HG03432 (cell line): ENCODE measurements around the gene ASIC2.

Source experiments
- ATAC-seq: cut with Tn5 transposase; IDR thresholded peaks from one replicate; pipeline ENCODE4 v1.9.1; 2021; ENCODE audit warnings: mild to moderate bottlenecking, moderate library complexity; ENCODE audit not compliant: unreplicated experiment

The ASIC2 gene

DNA sequence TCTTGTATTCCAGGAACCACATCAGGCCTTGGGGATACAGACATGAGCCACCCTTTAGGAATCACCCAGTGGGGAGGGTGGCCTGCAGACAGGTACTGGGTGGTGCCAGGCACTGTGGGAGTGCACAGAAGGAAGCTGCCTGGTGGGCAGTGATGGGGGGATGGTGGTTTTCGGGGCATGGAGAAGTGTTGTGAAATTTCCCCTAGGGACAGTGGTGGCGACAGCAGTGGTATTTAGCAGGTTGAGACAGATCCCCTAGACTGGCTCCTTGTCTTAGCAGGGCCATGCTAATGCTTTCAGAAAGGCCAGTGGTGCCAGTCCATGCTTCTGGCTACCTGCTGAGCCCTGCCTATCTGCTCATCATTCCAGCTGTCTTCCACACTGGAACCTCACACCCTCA is 171.8 kb downstream of the ASIC2 start:
- no peak for ATAC-seq

GRCh38 chr17:33120103-33120502 is 173.0 kb downstream of the ASIC2 start:
- no peak for ATAC-seq

- no peak for ATAC-seq
Measured at GRCh38 chr17:33118391-33119075, 174.6 kb downstream of the ASIC2 start.

DNA sequence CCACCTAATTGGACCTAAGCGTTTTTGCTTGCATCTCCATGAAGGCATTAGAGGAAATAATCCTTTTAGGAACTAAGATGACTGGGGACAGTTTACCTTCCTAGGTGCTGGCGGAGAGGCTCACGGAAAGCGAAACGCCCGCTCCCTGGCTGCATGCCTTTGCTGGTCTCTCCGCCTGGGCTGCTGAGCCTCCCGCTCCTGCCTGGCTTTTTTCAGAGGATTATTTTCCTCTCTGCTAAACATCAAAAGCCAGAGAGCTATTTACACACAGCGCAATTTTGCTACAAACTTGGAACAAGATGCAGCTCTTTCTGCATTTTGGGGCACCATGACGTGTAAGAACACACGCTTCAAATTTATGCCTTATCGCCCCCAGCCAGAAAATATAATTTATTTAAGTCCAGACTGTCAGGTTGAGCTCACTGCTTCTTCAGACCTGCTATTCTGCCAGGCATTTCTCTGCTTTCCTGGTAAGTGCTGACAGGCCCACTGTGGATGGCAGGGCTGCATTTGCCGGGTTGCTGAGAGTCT is 177.0 kb downstream of the ASIC2 start:
- no peak for ATAC-seq

DNA sequence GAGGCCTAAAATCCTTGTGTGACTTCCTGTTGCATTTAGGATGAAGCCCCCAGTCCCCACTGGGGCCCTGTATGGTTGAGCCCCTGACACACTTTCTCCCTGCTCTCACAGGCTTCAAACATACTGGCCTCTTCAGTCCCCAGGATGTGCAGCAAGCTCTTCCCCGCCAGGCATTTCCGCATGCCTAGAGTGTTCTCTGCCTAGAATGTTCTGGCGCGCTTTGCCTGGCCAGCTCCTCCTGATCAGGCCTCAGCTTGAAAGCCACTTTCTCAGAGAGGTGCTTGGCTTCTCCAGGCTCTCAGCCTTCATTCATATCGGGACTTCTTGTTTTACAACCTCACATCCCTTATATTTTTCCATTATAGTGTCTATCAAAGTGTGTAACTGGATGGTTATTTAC is 177.7 kb downstream of the ASIC2 start:
- ATAC-seq, result no peak

- ATAC-seq, result no peak
Measured at GRCh38 chr17:33113991-33114370, 179.1 kb downstream of the ASIC2 start.

- no peak for ATAC-seq
Measured at GRCh38 chr17:33113276-33113990, 179.7 kb downstream of the ASIC2 start.

- no peak for ATAC-seq
Measured at GRCh38 chr17:33112763-33113162, 180.3 kb downstream of the ASIC2 start.

DNA sequence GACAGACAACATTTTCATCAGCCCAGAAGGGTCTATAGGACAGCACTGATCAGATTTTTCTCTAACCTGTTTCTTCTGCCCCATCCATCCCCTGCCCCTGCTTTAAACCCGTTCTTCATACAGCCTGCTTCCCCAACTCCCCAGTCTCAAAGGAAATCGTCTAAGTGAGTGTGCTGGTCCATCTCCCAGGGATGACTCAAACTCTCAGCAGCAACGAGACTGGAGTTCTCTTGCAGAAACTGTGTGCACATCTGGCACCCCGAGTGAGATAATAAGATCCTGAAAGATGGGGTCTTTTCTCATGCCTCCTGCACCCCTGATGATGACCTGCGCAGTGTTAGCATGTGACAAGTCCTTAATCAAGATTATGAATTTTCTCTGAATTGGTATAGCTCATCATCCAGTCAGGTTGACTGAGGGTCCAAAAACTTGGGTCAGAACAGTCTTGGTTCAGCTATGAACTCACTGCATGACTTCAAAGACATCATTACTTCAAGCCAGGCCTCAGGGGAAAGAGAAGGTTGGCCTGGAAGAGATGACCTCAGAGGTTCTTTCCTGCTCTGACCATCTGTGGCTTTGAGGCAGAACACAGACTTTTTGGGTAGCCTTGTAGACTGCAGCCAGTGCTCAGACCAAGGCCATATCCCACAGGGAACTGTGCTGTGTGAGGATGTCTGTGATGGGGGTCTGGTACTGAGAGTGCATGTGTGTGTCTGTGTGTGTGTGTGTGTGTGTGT is 183.6 kb downstream of the ASIC2 start:
- ATAC-seq, result no peak

DNA sequence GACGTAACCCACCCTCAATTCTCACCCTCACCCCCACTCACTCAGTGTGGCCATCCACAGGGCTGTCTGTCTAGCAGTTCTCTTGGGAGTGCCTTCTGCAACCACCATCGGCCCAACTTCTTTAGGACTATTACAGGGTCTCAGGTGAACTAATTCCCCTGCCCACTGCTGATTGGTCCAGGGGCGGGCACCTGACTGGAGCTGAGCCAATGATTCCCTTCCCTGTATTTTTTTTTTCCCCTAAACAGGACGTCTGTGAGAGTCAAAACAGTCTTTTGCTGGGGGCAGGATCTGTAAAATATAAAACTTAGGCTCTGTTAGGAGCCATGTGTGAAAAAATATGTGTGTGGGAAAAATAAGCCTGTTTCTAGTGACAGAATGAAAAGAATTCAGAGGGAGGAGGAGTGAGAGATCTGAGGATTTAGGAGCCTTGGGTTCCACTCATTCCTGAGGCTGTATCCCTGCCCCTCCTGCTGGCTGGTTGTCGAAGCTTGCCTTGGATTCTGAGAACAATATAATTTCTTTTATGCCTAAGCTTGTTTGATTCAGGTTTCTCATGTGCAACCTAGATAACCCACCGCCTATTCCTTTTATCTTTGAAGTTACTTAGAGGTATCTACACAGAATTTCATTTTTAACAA is 186.4 kb downstream of the ASIC2 start:
- no peak for ATAC-seq

DNA sequence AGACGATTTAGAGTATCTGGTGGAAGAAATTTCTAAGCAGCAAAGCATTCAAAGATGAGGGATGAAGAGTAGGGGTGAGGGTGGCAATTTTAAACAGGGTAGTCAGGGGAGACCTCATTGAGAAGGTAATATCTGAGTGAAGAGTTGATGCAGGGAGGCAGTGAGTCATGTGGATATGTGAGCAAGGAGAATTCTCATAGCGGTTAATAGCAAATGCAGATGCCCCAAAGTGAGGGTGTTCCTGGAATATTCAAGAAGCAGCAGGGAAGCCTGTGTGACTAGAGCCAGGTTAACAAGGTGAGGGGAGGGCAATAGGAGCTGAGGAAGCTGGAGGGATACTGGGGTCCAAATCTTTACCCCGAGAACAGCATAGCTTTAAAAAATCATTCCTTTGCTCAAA is 187.2 kb downstream of the ASIC2 start:
- ATAC-seq, result no peak

GRCh38 chr17:33099906-33100305 is 193.2 kb downstream of the ASIC2 start:
- ATAC-seq, result no peak

GRCh38 chr17:33099252-33099651 is 193.8 kb downstream of the ASIC2 start:
- no peak for ATAC-seq

GRCh38 chr17:33097411-33097810 is 195.7 kb downstream of the ASIC2 start:
- no peak for ATAC-seq

GRCh38 chr17:33096161-33096560 is 196.9 kb downstream of the ASIC2 start:
- ATAC-seq, result no peak

DNA sequence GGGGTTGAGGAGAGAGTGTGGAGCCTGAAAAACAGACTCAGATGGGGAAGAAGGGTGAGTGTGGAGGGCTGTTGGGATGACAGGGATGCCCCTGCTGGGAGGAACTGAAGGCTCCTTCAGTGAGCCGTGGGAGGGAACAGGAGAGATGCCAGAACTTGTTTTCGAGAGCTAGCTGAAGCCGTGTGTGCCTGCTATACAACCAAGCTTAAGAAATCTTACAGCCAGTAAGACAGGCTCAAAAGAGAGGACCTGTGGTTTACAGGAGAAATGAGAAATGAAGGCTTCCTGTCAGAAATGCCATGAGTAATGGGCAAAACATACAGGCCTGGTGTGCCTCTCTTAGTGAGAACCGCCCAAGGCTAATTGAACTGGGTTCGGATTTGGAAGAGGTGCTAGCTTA is 201.8 kb downstream of the ASIC2 start:
- no peak for ATAC-seq

DNA sequence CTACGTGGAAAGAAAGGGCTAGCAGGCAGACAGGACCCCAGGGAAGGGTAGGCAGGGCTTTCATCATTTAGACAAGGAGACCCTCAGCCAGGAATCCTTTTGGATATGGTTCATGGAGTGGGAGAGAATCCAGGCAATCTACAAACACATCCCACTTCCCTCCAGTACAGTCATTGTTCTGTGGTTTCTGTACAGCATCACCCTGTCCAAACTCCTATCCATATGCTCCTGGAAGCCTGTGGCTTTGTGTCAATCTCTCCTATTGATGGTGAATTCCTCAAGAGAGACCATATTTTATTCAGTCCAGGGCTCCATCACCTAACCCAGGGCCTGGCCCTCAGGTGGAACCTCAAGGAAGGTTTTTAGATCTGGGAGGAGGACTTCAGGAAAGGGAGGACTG is 202.3 kb downstream of the ASIC2 start:
- ATAC-seq, result no peak

GRCh38 chr17:33086878-33087277 is 206.2 kb downstream of the ASIC2 start:
- ATAC-seq, result no peak

- no peak for ATAC-seq
Measured at GRCh38 chr17:33086041-33086440, 207.1 kb downstream of the ASIC2 start.

DNA sequence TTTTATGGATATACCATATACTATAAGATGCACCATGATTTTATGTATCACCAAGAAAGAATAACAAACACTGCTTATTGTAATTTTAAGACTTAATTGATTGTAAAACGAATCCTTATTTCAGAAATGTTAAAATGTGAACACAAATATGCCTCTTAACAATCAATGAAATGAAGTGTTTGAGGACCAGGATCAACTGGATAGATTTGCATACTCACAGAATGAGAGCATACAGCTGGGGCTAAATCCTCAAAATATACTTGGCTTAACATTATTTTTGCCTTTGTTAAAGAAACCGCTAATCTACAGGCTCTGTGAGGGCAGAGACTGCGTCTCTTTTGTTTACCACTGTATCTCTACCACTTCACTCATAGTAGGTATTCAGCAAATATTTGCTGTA is 207.8 kb downstream of the ASIC2 start:
- no peak for ATAC-seq

GRCh38 chr17:33084755-33085154 is 208.3 kb downstream of the ASIC2 start:
- ATAC-seq, result no peak
